ENCODE data around the gene SDSL.

Gene SDSL

GRCh38 chr12:113452458-113452857 is 30.3 kb downstream of the SDSL start:
- no peak for DNase-seq

GRCh38 chr12:113453330-113453729 is 31.1 kb downstream of the SDSL start:
- DNase-seq = no peak

GRCh38 chr12:113456199-113456598 is 34.0 kb downstream of the SDSL start:
- no peak for DNase-seq

GRCh38 chr12:113456761-113457160 is 34.6 kb downstream of the SDSL start:
- no peak for DNase-seq

- no peak for DNase-seq
These were observed 35.0 kb downstream of the SDSL start for GRCh38 chr12:113457185-113457584.

- DNase-seq = no peak
These were observed 35.5 kb downstream of the SDSL start for GRCh38 chr12:113457710-113458109.

- no peak for DNase-seq
These were observed 37.8 kb downstream of the SDSL start for GRCh38 chr12:113459981-113460380.

GRCh38 chr12:113461666-113462065 is 39.5 kb downstream of the SDSL start:
- no peak for DNase-seq

- peak; percentile 51 for DNase-seq
These were observed 40.1 kb downstream of the SDSL start for GRCh38 chr12:113462117-113462774.

- no peak for DNase-seq
These were observed 41.0 kb downstream of the SDSL start for GRCh38 chr12:113462998-113463745.

GRCh38 chr12:113463746-113464451 is 41.7 kb downstream of the SDSL start:
- no peak for DNase-seq

- no peak for DNase-seq
These were observed 42.2 kb downstream of the SDSL start for GRCh38 chr12:113464452-113464775.

GRCh38 chr12:113464852-113465719 is 42.9 kb downstream of the SDSL start:
- DNase-seq = no peak

GRCh38 chr12:113465808-113466453 is 43.8 kb downstream of the SDSL start:
- no peak for DNase-seq

- no peak for DNase-seq
These were observed 44.4 kb downstream of the SDSL start for GRCh38 chr12:113466454-113467141.

- no peak for DNase-seq
These were observed 44.9 kb downstream of the SDSL start for GRCh38 chr12:113467142-113467501.

GRCh38 chr12:113467502-113468364 is 45.6 kb downstream of the SDSL start:
- DNase-seq = no peak

- DNase-seq = no peak
These were observed 46.4 kb downstream of the SDSL start for GRCh38 chr12:113468365-113469223.

GRCh38 chr12:113469224-113469948 is 47.2 kb downstream of the SDSL start:
- no peak for DNase-seq

Measured in activated effector memory CD4-positive, alpha-beta T cell treated with Interleukin-2 at 50 U/mL for 16 hours (primary cell).